ENCODE data around the gene OR1M1.

The OR1M1 gene

GRCh38 chr19:9116547-9116946 lies 29.7 kb downstream of the OR1M1 start:
- POLR2A ChIA-PET, result no interaction called here
- CTCF ChIA-PET, result no interaction called here
- TF ChIP-seq CTCF (IDR thresholded peaks at IDR 0.05; ENCODE audit: control extremely low read depth, extremely low read depth, low read depth, missing control alignments), result no peak
- DNase-seq (ENCODE audit: extremely low spot score), result no peak

GRCh38 chr19:9126900-9127405 lies 40.1 kb downstream of the OR1M1 start, which contains the start of gene OR7G3:
Gene OR7G3, minus strand, starts transcription at chr19:9126950. Its CDS starts 0 bp downstream, at chr19:9126950.
- TF ChIP-seq CTCF (IDR thresholded peaks at IDR 0.05; ENCODE audit: control extremely low read depth, extremely low read depth, low read depth, missing control alignments), result no peak
- CTCF ChIA-PET, result no interaction called here
- POLR2A ChIA-PET, result no interaction called here
- no peak for DNase-seq (ENCODE audit: extremely low spot score)

- ChIA-PET POLR2A (no interaction called here), CTCF (no interaction called here)
- no peak for DNase-seq (ENCODE audit: extremely low spot score)
- no peak for TF ChIP-seq CTCF (IDR thresholded peaks at IDR 0.05; ENCODE audit: control extremely low read depth, extremely low read depth, low read depth, missing control alignments)
These were observed 41.3 kb downstream of the OR1M1 start for GRCh38 chr19:9128171-9128570.

- CTCF ChIA-PET, result no interaction called here
- DNase-seq (ENCODE audit: extremely low spot score), result no peak
- TF ChIP-seq CTCF (IDR thresholded peaks at IDR 0.05; ENCODE audit: control extremely low read depth, extremely low read depth, low read depth, missing control alignments), result no peak
- POLR2A ChIA-PET, result interaction anchor here (0.6 kb wide), 1 partner anchor 453 kb away, joined by 3 read pairs; no protein-coding TSS in a partner anchor
These were observed 44.1 kb downstream of the OR1M1 start for GRCh38 chr19:9130965-9131364.

GRCh38 chr19:9132422-9132821 lies 45.6 kb downstream of the OR1M1 start:
- TF ChIP-seq CTCF (IDR thresholded peaks at IDR 0.05; ENCODE audit: control extremely low read depth, extremely low read depth, low read depth, missing control alignments), result no peak
- DNase-seq (ENCODE audit: extremely low spot score), result no peak
- ChIA-PET POLR2A (interaction anchor here (0.5 to 0.7 kb wide), 2 partner anchors 680 to 695 kb away, joined by 6 to 8 read pairs; partner anchors contain the start of gene UBL5), CTCF (interaction anchor here (1.2 kb wide), 1 partner anchor 665 kb away, joined by 3 read pairs; no protein-coding TSS in a partner anchor)

- POLR2A ChIA-PET, result no interaction called here
- no peak for DNase-seq (ENCODE audit: extremely low spot score)
- no peak for TF ChIP-seq CTCF (IDR thresholded peaks at IDR 0.05; ENCODE audit: control extremely low read depth, extremely low read depth, low read depth, missing control alignments)
- CTCF ChIA-PET, result no interaction called here
These were observed 52.8 kb downstream of the OR1M1 start for GRCh38 chr19:9139609-9140158.
